Measurements from ENCODE around the gene TNFRSF8.
A peak's percentile ranks its signal among the peaks of the same experiment; 100 is the strongest.

Gene TNFRSF8

DNA sequence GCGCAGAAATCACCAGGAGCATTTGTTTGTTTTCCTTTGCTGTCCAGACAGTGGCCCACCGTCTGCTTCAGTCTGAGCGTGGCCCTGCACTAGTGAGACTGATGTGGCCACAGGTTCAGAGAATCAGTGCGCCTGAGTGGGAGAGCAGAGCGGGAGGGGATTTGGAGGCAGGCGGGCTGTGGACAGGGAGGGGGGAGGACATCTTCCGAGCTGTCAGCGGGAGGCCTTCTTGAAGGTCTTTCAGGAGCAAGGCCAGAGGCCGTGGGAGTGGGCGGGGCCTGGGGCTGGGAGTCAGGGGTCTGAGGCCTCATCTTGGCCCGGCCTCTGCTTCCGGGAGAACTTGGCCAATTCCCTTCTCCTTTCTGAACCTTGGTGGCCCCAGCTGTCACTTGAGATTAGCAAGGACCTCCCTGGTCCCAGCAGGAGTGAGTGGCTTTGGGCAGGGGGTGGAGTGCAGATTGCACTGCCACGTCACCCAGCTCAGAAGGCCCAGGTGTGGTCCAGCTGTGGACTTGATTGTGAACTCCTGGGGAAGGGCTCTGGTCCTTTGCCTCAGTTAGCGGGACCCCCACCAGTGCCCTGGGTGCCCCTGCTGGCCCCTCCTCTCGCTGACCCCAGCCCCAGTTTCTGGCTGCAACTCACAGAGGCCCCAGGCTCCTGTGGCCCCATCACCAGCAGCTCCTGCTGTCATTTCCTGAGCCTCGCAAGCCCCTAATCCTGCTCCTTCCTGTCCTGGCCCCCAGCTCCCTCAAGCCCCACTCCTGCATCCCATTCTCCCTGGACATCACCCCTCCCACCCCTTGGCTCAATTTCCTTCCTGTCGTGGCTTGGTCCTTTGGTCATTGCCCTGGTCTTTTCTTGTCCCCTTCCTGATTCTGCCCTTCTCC is 112.1 kb downstream of the TNFRSF8 start:
- no peak overlapping the region for H3K4me3 ChIP-seq (ENCODE audit: low read depth, low read length)
- TF ChIP-seq CTCF (IDR thresholded peaks at IDR 0.05; ENCODE audit: insufficient read depth, low read depth, low read length, missing control alignments): no peak
- DNase-seq (ENCODE audit: low read depth): no peak

GRCh38 chr1:12176298-12177118 is 113.4 kb downstream of the TNFRSF8 start:
- no peak overlapping the region for H3K4me3 ChIP-seq (ENCODE audit: low read depth, low read length)
- DNase-seq (ENCODE audit: low read depth): no peak
- TF ChIP-seq CTCF (IDR thresholded peaks at IDR 0.05; ENCODE audit: insufficient read depth, low read depth, low read length, missing control alignments): no peak

DNA sequence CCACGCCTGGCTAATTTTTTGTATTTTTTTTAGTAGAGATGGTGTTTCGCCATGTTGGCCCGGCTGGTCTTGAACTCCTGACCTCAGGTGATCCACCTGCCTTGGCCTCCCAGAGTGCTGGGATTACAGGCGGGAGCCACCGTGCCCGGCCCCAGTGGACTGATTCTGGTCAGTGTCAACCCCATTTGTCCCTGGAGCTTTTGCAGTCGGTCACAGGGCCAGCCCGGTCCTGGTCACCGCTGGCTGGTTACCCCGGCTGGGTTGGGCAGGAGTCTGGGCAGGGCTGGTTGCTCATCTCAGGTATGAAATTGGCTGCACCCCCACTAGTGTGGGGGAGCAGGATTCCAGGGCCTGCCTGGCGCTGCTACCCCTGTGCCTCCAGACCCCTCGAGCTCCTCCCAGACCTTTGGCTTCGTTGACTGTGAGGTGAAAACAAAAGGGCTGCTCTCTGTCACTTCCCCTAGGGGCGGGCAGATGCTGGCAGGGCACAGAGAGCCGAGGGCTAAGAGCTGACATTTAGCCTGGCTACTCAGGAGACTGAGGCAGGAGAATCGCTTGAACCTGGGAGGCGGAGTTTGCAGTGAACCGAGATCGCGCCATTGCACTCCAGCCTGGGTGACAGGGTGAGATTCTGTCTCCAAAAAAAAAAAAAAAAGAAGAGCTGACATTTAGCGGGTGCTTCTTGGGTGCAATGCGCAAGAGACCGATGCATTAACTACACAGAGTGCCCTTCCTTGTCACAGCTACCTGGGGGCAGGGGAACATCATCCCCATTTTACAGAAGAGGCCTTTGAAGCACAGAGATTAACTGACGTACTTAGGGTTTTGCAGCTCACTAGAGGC is 114.3 kb downstream of the TNFRSF8 start:
- DNase-seq (ENCODE audit: low read depth): no peak
- no peak for TF ChIP-seq CTCF (IDR thresholded peaks at IDR 0.05; ENCODE audit: insufficient read depth, low read depth, low read length, missing control alignments)
- H3K4me3 ChIP-seq (ENCODE audit: low read depth, low read length): no peak overlapping the region

GRCh38 chr1:12177999-12178441 is 114.9 kb downstream of the TNFRSF8 start:
- H3K4me3 ChIP-seq (ENCODE audit: low read depth, low read length): no peak overlapping the region
- no peak for DNase-seq (ENCODE audit: low read depth)
- no peak for TF ChIP-seq CTCF (IDR thresholded peaks at IDR 0.05; ENCODE audit: insufficient read depth, low read depth, low read length, missing control alignments)

DNA sequence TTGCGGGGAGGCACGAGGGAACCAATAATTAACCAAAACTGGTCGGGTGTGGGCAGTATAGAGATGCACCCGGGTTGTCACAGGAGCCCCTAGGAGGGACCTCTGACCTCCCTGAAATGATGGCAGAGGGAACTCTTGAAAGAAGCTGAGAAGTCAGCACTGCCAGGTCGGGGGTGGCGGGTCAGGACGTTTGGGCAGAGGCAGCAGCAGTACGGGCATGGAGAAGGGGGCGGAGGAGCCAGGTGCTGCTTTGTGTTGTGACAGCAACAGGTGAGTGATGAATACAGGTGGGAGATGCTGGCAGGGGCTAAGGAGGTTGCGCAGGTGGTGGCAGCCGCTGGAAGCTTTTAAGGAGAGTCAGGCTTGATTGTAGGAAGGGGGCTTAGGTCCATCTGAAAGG is 115.4 kb downstream of the TNFRSF8 start:
- TF ChIP-seq CTCF (IDR thresholded peaks at IDR 0.05; ENCODE audit: insufficient read depth, low read depth, low read length, missing control alignments): no peak
- DNase-seq (ENCODE audit: low read depth): no peak
- H3K4me3 ChIP-seq (ENCODE audit: low read depth, low read length): no peak overlapping the region

- no peak for TF ChIP-seq CTCF (IDR thresholded peaks at IDR 0.05; ENCODE audit: insufficient read depth, low read depth, low read length, missing control alignments)
- peak; percentile 55 for DNase-seq (ENCODE audit: low read depth)
- H3K4me3 ChIP-seq (ENCODE audit: low read depth, low read length): no peak overlapping the region
Observed at GRCh38 chr1:12179111-12179519, 116.0 kb downstream of the TNFRSF8 start.

Measured in GM12865 (cell line).